ENCODE measurements around the gene SQOR. TPM values are rescaled to one million over a fixed set of nuclear protein-coding genes. Genes with fewer than 3 reads are reported as not detected.

SQOR gene
- total RNA-seq, 1 donor from 2014 or later, result 19.2 TPM

DNA sequence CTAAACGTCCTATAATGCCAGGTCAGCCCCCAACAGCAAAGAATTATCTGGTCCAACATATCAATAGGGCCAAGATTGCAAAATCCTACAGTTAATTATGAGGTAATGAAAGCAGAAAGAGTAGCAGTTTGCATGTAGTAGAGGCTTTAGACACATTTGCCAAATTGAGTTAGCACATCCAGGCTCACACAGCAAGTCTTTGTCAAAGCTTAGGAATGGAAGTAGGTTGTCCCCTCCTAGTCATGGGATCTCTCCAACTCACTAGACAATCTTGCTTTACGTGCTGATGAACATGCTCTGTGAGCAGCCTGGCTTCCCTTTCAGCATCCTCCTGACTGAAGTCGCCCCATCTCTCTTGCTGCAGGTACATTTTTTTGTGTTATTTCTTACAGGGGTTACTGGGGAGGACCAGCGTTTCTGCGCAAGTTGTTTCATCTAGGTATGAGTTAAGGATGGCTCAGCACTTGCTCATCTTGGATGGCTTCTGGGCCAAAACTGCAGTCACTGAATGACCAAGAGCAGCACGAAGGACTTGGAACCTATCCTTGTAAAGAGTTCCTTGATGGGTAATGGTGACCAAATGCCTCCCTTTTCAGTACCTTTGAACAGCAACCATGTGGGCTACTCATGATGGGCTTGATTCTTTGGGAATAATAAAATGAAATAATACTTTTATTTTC, 55.9 kb downstream of the SQOR start:
- intact Hi-C loops (cut with micrococcal nuclease), result no loop called here
- DNase-seq (no peak), ATAC-seq (no peak)

- ATAC-seq (no peak), DNase-seq (no peak)
- intact Hi-C loops (cut with micrococcal nuclease), result no loop called here
Measured at GRCh38 chr15:45701108-45701507, 66.3 kb downstream of the SQOR start.

DNA sequence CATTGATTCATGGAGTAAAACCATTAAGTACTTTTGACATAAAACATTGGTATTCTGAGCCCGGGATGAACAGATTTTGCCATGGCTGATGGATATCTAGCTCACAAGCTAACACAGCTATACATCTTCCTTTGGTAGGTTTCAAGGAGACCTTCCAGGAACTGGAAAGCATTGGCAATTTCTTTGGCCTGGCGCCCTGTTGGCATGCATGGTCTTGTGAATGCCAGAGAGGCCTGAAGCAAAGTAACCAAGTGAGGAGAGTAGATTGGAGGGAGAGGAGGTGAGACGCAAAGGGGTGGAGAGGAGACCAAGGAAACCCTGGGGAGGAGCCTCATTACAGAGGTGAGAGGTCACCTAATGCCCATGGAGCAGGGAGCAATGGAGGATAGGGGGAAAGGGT, 67.2 kb downstream of the SQOR start:
- DNase-seq (no peak), ATAC-seq (no peak)
- intact Hi-C loops (cut with micrococcal nuclease), result no loop called here

- intact Hi-C loops (cut with micrococcal nuclease), result no loop called here
- ATAC-seq (no peak), DNase-seq (no peak)
Measured at GRCh38 chr15:45703670-45704328, 69.0 kb downstream of the SQOR start.

- ATAC-seq, result peak; percentile 43
- peak; percentile 38 for DNase-seq
- intact Hi-C loops (cut with micrococcal nuclease), result no loop called here
Measured at GRCh38 chr15:45704329-45705249, 69.8 kb downstream of the SQOR start.

GRCh38 chr15:45705510-45706473, 71.0 kb downstream of the SQOR start:
- ATAC-seq (peak; percentile 94), DNase-seq (peak; percentile 74)
- intact Hi-C loops (cut with micrococcal nuclease), result no loop called here

DNA sequence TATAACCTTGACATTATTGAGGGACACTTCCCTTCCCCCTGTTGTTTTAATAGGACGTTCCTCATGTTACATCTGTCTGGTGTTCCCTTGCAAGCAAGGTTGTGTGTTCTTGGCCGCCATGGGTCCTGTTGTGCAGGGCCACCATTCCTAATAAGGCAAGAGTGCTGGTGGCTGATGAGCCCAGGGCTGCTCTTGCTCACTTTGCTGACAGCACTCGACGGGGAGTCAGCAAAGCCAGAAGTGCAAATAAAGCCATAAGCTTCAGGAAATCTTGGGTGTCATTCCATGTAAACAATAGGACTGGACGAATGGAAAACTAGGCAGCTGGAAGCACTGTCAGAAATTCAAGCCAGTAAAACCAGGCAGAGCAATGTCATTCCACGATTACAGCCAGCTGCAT, 75.8 kb downstream of the SQOR start:
- ATAC-seq (peak; percentile 20), DNase-seq (no peak)
- intact Hi-C loops (cut with micrococcal nuclease), result no loop called here

DNA sequence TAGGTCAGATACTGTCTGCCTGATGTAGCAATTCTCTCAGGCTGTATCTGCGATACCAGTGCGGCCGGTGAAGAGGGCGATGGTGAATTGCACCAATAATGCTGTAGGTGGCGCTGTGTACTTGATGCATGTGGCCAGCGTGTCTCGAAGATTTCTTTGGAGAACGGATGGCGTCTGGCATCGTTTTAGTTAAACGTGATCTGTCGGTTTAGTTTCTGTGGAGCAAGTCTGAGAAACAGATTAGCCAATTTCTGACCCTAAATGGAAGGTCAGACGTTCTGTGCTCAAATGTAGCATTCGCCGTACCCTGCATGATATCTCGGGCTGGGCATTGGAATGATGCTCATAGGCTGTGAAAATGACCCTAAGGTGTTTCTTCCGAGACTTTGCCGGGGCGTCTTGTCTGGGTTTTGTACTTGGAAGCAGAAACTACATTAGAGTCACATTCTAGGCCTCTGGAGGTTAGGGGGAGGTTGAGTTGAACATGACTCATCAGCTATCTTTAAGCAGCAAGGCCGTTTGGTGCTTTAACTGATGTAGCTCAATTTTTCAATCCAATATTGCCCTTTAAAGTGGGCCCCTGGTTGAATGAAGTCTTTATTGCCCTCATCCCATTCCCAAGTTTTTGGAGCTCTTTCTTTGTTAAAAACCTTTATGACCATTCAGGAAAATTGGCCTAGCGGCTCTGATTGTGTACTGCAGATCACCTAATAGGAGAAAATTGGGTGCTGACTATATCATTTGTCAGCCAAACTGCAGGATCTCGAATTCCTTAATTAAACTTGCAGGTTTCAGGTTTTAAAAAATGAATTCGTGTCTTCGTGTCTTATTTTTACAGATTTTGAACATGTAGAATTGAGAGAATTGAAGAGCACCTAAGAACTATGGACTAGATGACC, 80.0 kb downstream of the SQOR start:
- ATAC-seq, result peak; percentile 88
- peak; percentile 59 for DNase-seq
- intact Hi-C loops (cut with micrococcal nuclease), result loop anchor here (1.0 kb wide), 1 partner anchor 75 kb away; no protein-coding TSS in a partner anchor

DNA sequence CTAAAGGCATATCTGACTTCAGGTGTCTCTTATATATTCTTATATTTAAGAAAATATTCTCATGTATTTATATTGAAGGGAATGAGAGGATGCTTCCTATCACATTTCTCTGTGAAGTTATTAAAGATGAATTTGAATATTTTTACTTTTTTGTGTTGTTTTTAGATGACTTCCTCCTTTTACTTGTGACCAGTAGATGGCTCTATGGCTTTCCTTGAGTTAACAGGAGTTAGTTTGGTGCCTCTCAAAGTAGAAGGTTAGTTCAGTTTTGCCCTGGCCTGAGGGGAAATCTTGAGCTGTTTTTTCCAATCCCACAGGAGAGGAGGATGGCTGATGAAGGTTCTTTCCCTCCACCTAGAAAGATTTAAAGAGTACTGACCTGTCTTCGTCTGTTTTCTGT, 80.7 kb downstream of the SQOR start:
- intact Hi-C loops (cut with micrococcal nuclease), result no loop called here
- ATAC-seq (peak; percentile 41), DNase-seq (no peak)

GRCh38 chr15:45719490-45719889, 84.7 kb downstream of the SQOR start:
- ATAC-seq (peak; percentile 23), DNase-seq (no peak)
- intact Hi-C loops (cut with micrococcal nuclease), result no loop called here

DNA sequence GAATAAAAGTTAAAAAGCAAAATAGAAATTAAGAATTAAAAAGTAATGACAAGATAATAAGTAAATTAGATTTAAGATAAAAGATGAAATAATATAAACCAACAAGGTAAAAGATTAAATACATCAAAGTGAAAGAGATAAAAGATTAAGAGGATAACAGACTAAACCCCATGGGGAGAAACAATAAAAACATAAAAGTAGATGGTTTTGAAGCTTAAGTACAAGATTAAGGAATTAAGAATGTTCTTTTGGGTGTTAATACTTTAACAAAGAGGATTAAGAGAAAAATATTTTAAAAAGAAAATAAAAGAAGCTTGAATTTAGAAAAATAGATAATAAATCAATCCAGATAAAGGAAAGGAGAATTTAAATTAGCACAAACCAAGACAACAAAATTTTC, 85.4 kb downstream of the SQOR start:
- intact Hi-C loops (cut with micrococcal nuclease), result no loop called here
- DNase-seq (no peak), ATAC-seq (no peak)

DNA sequence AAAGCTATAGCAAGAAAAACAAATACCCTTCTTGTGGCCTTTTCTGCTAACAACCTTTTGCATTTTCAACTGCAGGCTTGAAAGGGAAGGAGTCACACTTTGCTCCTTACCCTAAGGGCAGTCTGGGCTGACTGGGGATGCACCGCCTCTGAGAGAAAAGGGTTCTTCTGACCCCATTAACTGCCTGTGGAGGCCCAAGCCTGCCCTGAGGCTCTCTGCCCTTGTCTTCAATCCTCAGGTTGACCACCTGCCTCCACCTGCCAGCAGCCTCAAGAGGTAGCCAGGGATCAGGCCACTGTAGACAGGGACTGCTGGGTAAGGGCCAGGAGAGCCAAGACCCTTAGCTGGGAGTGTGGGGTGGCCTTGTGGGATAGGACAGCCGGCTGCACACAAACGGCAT, 93.8 kb downstream of the SQOR start:
- intact Hi-C loops (cut with micrococcal nuclease), result no loop called here
- no peak for DNase-seq
- no peak for ATAC-seq

- ATAC-seq (no peak), DNase-seq (no peak)
- intact Hi-C loops (cut with micrococcal nuclease), result no loop called here
Measured at GRCh38 chr15:45729141-45729540, 94.3 kb downstream of the SQOR start.

- no peak for ATAC-seq
- intact Hi-C loops (cut with micrococcal nuclease), result no loop called here
- DNase-seq, result no peak
Measured at GRCh38 chr15:45731343-45731742, 96.5 kb downstream of the SQOR start.

- intact Hi-C loops (cut with micrococcal nuclease), result no loop called here
- peak; percentile 97 for ATAC-seq
- DNase-seq, result peak; percentile 65
Measured at GRCh38 chr15:45732662-45733061, 97.8 kb downstream of the SQOR start.

DNA sequence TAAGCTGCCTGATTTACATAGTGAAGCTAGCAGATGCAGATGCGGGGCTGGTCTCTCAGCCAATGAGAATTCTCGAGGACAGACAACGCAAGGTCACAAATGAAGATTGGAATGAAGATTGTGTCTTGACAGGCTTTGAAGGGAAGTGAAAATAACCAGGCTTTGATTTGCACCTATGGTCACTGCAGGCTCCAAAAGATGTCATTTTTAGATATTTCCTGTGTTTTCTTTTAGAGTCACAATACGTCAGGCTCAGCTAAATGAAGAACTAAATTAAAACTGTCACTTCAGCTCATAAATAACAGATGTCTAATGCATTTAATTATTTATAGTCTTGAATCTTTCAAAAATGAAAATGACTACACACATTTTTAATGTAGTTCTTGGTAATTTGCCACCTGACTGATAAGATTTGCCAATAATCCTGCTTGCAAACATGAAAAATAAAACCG, 99.5 kb downstream of the SQOR start:
- DNase-seq, result no peak
- ATAC-seq, result no peak
- intact Hi-C loops (cut with micrococcal nuclease), result no loop called here

All from left ventricle myocardium superior (tissue), 1 donor.